Stimulated activated CD4-positive, alpha-beta T cell treated with anti-CD3 and anti-CD28 coated beads, Interleukin-4, amount 100 ng/mL, for 24 hours (primary cell): Measurements from ENCODE around the gene SLC6A13.
"Not testable (repeated sequence)": the region's sequence is repeated elsewhere in the genome, so short reads cannot be mapped to it uniquely, and the experiment has no call there.

Experiments used
- DNase-seq: peaks from one replicate; pipeline ENCODE4 v3.0.0-alpha.2; 2020

Gene SLC6A13

GRCh38 chr12:195156-195555 lies 67.5 kb downstream of the SLC6A13 start:
- no peak for DNase-seq

- DNase-seq = no peak
These were observed 68.4 kb downstream of the SLC6A13 start for GRCh38 chr12:194276-194675.

GRCh38 chr12:193261-193660 lies 69.4 kb downstream of the SLC6A13 start:
- DNase-seq = no peak

- DNase-seq = no peak
These were observed 71.1 kb downstream of the SLC6A13 start for GRCh38 chr12:191541-191940.

- DNase-seq = no peak
These were observed 71.8 kb downstream of the SLC6A13 start for GRCh38 chr12:190881-191280.

- no peak for DNase-seq
These were observed 73.0 kb downstream of the SLC6A13 start for GRCh38 chr12:189622-189962.

- peak; percentile 19 for DNase-seq
These were observed 73.6 kb downstream of the SLC6A13 start for GRCh38 chr12:188910-189621.

- DNase-seq = not testable (repeated sequence)
These were observed 74.4 kb downstream of the SLC6A13 start for GRCh38 chr12:187986-188909.

- DNase-seq = no peak
These were observed 76.5 kb downstream of the SLC6A13 start for GRCh38 chr12:186006-186625.

GRCh38 chr12:185576-185955 lies 77.1 kb downstream of the SLC6A13 start:
- DNase-seq = no peak

GRCh38 chr12:184811-185575 lies 77.6 kb downstream of the SLC6A13 start:
- DNase-seq = no peak

- no peak for DNase-seq
These were observed 80.2 kb downstream of the SLC6A13 start for GRCh38 chr12:182381-182892.

GRCh38 chr12:181921-182320 lies 80.7 kb downstream of the SLC6A13 start:
- DNase-seq = no peak

- DNase-seq = no peak
These were observed 82.2 kb downstream of the SLC6A13 start for GRCh38 chr12:180445-180844.

- no peak for DNase-seq
These were observed 82.8 kb downstream of the SLC6A13 start for GRCh38 chr12:179885-180284.

GRCh38 chr12:179131-179884 lies 83.3 kb downstream of the SLC6A13 start:
- no peak for DNase-seq

GRCh38 chr12:178829-179109 lies 83.9 kb downstream of the SLC6A13 start:
- DNase-seq = no peak

GRCh38 chr12:177980-178828 lies 84.4 kb downstream of the SLC6A13 start:
- DNase-seq = no peak

- DNase-seq = no peak
These were observed 85.2 kb downstream of the SLC6A13 start for GRCh38 chr12:177336-177979.

GRCh38 chr12:176321-177181 lies 86.1 kb downstream of the SLC6A13 start:
- DNase-seq = no peak
